Activated T-cell treated with anti-CD3 and anti-CD28 coated beads for 48 hours (primary cell): ENCODE measurements around the gene POMC.
"Not testable (repeated sequence)": the region's sequence is repeated elsewhere in the genome, so short reads cannot be mapped to it uniquely, and the experiment has no call there.

Experiments used
- DNase-seq: peaks from one replicate; pipeline ENCODE4 v3.0.0-alpha.2; 2020; ENCODE audit warnings: low read depth

POMC gene

DNA sequence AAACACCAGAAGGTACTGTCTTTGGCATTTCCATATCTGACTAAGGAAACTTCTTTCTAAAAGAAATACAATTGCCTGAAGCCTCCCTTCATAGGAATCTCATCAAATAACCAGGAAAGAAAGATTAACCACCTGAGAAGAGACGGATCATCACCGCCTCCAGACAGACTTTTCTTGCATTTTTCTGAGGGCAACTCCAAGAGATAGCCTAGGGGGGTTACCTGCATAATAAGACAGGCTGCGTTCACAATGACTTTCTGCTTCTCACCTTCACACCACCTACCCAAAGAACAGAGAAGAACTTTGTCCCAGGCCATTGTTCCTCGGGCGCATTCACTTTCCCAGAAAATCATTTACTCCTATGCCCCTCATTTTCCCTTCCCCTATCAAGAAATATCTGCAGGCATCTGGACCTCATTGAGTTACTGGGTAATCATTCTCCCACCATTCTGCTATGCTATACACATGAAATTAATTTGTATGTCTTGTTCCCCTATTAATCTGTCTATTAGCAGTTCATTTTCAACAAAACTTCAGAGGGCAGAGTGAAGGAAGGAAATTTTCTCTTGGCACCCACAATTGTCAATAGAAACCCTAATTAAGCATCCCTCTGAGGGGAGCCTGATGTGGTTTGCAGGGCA is 8.3 kb upstream of the POMC start:
- DNase-seq = no peak

DNA sequence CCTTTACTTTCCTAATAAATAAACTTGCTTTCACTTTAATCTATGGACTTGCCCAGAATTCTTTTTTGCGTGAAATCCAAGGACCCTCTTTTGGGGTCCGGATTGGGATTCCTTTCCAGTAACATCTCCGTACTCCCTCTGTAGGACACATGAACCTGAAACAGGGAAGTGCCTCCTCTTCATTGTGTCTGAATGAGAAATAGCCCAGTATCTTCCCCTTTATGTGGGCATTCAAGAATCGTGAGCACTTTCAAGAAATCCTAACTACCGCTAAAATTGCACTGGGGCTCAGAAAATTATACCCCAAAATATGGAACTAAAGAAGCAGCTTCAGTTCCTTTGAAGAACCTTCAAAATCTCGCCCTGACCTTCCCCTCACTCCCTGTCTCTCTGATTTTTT is 7.8 kb upstream of the POMC start:
- no peak for DNase-seq

DNA sequence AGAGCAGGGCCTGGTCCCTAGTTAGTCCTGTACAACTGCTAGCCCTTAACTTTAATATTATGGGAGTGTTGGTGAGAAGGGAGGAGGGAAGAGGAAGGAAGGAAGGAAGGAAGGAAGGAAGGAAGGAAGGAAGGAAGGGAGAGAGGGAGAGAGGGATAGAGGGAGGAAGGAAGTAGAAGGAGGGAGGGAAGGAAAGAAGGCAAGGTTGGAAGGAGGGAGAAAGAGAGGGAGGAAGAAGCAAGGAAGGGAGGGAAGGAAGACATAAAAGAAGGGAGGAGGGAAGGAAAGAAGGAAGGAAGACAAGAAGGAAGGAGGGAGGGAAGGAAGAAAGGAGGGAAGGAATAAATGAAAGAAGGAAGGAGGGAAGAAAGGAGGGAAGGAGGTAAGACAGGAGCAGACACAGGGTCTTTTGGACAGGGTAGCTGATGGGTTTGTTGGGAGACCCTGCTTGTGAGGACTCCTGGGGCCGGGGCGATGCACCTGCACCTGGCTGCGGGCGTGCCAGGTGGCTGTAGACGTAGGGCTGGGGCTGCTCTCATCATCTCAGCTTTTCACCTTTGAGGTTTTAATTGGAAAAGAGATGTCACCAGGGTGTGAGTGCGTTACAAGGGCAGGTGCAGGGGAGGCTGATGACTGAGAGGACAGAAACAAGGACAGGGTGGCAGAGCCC is 5.9 kb upstream of the POMC start:
- no peak for DNase-seq

DNA sequence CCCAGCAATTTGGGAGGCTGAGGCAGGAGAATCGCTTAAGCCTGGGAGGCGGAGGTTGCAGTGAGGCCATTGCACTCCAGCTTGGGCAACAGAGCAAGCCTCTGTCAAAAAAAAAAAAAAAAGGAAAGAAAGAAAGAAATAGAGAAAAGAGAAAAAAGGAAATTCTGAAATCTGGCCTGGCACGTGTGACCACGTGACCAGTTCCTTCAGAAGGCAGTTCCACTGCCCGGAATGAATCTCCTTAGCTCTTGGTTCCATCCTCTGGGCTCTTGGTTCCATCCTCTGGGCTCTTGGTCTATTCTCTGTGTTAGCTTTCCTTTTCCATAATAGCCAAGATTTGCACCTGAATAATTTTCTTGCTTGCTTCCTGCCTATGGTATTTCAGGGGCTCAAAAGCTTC is 5.3 kb upstream of the POMC start:
- DNase-seq = no peak

DNA sequence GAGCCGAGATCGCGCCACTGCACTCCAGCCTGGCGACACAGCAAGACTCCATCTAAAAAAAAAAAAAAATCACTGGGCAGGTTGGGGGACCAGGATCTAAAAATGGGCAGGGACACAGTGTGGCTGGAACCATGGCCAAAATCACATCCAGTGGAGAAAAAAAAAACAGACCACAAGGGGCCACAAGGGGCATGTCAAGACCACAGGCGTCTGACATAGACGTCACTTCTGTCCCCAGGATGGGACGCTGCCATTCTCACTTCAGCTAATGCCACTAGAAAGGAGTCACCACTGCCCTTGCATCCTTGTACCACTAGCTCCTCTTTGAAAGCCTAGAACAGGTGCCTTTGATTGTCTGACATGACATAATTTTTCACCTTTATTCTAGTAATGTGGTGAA is 2.5 kb upstream of the POMC start:
- DNase-seq = no peak

DNA sequence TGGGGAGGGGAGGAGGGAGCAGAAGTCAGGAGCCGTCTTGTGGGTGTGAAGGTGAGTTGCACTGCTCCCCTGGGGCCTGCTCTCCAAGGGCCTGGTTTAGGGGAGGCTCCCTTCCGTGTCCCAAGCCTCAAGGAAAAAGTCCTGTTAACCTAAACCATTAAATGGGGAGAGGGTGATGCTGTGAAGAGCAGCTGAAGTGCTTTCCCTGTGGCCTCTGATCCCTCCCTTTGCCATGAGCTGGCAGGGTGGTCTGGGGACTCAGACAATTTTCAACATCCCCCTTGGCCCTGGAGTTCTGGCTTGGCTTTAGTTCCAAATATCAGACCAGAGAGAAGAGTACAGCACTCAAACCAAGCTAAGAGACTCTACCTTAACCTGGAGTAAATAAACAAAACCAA is 692 bp upstream of the POMC start:
- no peak for DNase-seq

DNA sequence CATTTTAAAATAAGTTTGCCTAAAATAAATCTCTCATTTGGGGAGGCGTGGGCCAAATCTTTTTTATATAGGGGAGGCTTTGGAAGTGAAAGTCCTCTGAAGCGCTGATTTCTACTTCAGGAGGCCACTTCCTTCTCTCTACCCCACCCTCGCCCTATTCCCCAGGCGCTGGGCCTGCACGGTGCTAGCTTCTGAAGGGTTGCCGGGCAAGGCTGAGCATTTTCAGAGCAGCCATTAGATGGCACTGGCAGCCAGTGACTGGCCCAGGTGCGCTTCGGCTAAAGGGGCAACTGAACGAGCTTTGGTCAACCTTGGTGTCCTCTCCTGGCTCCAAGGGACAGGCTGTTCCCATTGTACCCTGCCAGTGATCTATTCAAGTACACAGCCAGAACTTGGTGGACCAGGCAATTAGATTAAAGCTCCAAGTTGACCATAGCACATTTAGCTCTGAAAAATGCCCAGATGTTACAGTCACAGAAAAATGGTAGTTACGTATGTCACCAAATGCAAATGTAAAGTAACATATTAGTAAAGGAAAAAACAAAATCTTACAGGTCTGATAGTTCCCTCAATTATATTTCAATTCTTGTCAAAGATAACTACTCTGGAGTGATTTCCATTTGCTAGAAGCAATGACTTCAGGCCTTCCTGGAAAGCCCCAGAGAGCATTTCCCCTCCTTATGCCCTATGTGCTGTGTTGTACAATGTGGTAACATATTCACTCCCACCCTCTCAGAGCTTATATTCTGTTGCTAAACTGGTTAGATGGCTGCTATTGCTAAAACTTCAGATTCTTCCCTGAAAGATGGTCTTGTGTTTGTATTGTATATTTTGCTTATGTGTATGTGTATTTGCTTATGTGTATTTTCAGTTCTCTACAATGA is 2.1 kb downstream of the POMC start:
- DNase-seq = peak; percentile 23

DNA sequence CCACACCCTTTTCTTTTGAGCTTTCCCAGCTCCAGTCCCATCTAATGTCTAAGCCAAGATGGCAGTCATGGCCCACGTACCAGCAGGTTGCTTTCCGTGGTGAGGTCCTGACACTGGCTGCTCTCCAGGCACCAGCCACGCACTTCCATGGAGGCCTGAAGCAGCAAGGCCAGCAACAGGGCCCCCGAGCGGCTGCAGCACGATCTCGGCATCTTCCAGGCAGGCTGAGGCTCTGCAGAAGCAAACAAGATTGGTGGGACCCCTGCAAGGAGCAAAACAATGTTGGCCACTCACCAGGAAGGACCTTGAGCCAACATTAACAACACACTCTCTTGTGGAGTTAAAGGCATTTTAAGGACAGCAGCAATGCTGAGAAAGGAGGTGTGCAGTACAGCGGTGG is 3.8 kb downstream of the POMC start:
- no peak for DNase-seq

DNA sequence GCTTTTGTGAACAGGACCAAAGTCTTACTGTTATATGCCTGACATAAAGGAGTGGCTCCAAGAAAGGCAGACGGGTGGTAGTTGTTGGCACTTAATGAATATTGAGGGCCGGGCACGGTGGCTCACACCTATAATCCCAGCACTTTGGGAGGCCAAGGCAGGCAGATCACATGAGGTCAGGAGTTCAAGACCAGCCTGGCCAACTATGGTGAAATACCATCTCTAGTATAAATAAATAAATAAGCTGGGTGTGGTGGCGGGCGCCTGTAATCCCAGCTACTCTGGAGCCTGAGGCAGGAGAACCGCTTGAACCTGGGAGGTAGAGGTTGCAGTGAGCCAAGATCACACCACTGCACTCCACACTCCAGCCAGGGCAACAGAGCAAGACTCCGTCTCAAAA is 6.3 kb downstream of the POMC start:
- DNase-seq = not testable (repeated sequence)

DNA sequence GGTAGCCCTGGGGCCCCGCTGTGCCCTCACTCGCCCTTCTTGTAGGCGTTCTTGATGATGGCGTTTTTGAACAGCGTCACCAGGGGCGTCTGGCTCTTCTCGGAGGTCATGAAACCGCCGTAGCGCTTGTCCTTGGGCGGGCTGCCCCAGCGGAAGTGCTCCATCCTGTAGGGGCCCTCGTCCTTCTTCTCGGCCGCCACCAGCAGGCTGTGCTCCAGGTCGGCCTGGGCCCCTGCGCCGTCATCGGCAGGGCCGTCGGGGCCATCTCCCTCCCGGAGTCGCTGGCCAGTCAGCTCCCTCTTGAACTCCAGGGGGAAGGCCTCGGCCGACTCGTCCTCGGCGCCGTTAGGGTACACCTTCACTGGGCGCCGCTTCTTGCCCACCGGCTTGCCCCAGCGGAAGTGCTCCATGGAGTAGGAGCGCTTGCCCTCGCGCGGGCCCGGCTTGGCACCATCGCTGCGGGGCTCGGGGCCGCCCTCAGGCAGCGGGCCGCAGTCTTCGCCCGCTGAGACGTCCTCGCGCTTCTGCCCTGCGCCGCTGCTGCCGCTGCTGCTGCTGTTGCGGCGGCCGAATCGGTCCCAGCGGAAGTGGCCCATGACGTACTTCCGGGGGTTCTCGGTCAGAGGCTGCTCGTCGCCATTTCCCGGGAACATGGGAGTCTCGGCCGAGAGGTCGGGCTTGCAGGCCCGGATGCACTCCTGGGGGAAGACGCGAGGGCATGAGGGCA is 7.2 kb downstream of the POMC start:
- peak; percentile 71 for DNase-seq

DNA sequence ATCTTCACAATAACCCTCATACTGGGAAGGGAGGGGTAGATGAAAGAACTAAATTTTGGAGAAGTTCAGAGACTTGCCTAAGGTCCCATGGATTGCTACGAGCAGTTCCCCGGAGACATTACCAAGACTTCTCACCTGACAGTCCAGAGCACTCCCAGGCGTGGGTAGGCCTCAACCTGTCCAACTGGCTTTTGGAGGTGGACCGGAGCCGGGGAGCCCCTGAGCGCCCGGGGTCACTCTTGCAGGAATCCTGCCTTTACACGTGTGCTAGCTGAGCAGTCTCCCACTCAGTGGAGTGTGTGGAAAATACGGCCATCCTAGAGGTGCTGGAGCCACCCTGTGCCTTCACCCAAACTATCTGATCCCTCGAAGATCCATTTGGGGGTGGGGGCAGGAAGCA is 8.0 kb downstream of the POMC start:
- DNase-seq = no peak

DNA sequence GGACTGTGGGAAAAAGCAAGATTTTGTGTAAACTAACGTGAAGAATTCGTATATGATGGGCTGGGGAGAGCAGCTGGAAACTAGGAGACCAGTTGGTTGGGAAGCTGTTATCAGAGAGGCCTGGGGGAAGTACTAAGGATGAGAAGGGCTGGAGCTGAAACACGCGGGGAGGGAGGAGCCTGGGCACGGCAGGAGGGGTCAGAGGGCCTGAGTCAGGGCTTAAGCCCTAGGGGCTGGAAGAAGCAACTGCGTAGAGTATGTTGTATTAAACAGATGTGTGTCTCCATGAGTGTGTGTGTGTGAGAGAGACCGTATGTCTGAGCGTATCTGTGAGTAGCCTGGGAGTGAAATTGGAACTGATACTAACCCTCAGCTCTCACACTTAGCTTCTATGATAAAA is 8.4 kb downstream of the POMC start:
- no peak for DNase-seq

DNA sequence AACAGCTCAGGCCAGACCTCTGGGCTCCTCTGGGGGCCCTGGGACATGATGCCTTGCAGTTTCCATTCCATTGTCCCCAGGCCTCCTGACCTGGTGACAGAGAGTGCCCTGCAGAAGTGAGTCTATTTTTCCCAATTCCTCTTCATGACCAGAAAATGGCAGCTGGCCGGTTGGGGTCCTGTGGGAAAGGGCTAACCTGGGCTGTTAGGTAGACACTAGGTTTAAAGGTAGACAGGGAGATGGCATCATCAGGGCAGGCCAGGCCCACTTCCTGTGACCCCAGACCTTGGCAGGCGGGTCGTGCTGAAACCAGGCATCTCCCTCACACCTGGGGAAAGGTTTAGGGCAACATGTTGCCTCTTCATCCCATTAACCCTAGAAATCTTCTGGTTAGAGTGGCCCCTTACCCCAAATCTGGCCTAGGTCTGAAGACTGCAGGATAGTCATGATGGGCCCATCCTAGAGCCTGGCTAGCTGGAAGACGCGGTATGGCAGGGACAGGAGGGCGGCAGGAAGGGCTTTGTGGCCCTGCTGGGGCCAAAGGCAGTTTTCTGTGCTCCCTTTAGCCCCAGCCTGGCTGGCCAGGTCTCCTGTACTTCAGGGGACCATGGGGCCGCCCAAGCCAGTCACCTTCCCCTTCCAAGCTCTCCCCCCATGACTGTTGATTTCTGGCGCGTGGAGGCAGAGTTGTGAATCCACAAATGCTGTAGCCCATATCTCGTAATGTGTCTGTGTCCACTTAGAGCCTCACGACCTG is 10.1 kb downstream of the POMC start:
- DNase-seq = no peak

DNA sequence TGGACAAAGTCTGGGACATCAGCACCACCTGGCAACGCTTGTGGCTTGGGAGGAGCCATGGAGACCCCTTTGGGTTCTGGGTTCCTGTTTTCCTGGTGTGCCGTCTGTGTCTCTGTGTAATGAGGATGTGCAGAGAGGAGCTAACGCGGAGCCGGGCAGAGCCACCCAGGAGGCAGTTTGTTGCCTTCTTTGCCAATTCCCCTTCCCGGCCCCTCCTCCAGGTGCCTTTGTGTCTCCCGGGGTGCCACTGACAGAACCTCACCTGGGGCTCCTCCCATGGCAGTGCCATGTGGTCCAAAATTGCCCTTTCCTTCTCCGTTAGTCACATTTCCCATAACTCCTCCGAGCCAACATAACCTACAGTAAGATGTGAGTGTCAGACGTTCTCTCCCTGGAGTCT is 13.0 kb downstream of the POMC start:
- no peak for DNase-seq

DNA sequence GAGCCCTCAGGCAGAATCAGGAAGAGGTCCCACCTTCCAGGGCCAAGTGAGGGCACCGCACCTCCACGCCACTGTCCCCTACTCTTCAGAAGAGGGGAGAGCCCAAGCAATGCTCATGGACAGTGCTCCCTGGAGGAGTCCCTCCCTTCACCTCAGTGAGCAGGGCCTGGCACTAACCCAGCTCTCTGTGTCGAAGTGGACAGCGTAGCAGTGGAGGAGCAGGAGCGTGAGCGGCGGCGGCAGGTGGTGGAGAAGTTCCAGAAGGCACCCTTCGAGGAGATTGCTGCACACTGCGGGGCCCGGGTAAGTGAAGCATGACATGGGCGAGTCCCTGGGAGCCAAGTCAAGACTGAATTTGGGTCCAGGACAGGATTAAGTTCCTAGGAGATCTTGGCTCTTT is 16.7 kb downstream of the POMC start:
- DNase-seq = no peak

DNA sequence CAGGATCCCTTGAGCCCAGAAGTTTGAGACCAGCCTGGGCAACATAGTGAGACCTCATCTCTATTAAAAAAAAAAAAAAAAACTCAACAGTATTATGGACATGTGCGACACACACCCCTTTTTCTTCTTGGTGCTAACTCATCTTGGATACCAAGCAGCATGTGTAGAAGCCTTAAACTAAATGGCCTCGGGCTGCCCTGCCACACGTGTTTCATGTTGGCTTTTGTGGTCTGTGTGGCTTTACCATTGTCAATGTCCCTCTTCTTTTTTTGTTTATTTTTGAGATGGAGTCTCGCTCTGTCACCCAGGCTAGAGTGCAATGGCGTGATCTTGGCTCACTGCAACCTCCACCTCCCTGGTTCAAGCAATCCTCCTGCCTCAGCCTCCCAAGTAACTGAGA is 17.4 kb downstream of the POMC start:
- DNase-seq = not testable (repeated sequence)

DNA sequence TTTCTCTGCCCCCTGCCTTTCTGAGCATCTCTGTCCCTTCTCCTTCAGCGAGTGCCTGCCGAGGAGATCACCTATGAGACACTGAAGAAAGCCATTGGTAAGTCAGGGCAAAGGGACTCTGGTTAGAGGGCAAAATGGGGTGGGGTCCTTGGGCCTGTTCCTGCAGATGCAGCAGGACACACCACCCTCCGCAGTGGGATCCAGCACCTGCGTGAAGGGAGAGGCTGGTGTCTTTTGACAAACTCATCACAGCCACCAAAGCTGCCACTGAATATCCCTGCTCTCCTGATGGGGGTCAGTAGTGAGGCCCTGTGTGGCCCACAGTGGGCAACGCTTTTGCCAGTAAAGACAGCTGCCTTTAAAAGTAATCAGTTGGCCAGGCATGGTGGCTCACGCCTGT is 18.7 kb downstream of the POMC start:
- DNase-seq = no peak

DNA sequence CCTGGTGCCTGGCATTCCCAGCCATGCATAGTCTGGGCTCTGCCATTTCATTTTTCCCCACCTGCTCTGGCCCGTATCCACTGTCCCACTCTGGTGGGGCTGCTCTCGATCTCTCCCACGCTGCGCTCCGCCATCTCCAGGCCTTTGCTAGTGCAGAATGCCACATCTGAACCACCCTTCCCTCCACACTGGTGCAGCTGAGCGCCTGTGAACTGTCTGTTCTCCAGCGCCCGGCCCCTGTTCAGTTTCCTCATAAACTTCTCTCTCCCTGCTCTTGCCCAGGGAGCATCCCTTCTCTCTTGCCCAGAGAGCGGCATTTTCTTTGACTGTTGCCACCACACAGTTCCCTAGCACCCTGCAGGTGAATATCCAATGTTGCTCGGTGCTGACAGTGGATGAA is 21.5 kb downstream of the POMC start:
- no peak for DNase-seq

DNA sequence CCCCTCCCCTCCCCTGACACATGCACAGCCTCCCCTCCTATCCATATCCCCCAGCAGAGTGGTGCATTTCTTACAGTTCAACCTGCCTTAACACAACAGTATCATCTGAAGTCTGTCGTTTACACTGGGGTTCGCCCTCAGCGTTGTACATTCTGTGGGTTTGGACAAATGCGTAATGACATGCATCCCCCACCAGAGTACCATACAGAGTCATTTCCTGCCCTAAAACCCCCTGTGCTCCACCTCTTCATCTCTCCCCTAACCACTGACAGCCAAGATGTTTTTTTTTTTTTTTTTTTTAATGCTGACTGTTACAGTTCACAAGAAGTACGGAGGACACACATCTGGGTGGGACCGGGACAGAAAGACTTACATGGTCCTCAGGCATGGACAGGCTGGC is 22.6 kb downstream of the POMC start:
- DNase-seq = no peak

DNA sequence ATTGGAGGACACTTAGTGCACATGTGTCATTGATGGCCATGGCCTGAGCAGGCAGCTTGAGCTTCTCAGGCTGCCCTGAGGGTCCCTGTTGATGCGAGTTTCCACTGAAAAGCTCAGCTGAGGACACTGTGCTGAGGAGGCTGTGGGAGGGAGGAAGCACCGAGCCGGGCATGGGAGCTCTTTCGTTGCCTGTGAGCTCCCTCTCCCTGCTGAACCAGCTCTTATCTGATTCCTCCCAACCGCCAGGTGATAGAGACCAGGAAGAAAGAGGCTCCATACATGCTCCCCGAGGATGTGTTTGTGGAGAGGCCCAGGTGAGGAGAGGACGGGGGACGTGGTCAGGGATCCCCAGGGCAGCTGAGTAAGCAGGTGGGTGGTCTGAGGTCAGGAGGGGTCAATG is 27.3 kb downstream of the POMC start:
- DNase-seq = no peak

DNA sequence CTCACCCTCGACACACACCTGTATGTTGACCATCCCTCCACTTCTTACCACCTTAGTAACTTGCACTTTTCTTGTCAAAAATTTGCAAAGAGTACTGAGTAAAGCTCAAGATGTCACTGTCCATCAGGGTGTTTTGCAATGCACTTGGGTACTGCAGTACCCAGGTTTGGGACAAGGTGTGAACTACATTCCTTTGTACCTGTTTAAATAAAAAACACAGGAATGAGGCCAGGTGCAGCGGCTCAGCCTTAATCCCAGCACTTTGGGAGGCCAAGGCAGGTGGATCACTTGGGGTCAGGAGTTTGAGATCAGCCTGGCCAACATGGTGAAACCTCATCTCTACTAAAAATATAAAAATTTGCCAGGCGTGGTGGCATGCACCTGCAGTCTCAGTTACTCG is 27.8 kb downstream of the POMC start:
- DNase-seq = not testable (repeated sequence)

DNA sequence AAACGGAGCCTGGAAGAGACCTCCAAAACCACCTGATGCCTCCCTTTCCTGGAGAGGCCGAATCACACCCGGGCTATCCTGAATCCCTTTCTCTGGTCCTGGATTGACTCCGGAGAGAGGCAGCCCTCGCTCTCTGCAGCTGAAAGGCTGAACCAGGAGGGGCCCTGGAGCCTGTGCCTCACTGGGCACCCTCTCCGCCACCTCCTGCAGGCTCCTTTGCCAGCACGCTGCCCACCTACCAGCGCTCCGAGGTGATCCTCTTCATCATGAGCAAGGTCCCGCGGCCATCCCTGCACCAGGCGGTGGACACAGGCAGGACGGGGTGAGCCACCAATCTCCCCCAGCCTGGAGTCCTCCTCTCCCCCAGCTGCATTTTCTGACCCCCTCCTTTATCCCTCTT is 35.7 kb downstream of the POMC start:
- no peak for DNase-seq
